Activated CD4-positive, alpha-beta T cell treated with anti-CD3 and anti-CD28 coated beads, Interleukin-2, amount 10 ng/mL, durations not matched to agents 7 days and 5 days (primary cell): ENCODE results near the gene EVA1C. TPM values are rescaled to one million over a fixed set of nuclear protein-coding genes. Genes with fewer than 3 reads are reported as not detected.

ENCODE experiments used
- CTCF ChIA-PET: fragments of 350-600 bp; sonication (Branson Sonifier 250); formaldehyde crosslinking; loops from one replicate; lab custom pipeline; 2021; ENCODE audit warnings: antibody characterized with exemption; lab: Charles Lee
- POLR2A ChIA-PET: fragments of 350-600 bp; sonication (Branson Sonifier 250); formaldehyde crosslinking; loops from one replicate; lab custom pipeline; 2021; ENCODE audit warnings: antibody characterized with exemption; lab: Charles Lee
- DNase-seq: peaks from one replicate; pipeline ENCODE4 v3.0.0-alpha.2; 2020
- H3K27ac Mint-ChIP-seq: one replicate; pipeline ENCODE4 v1.8.0; 2021; ENCODE audit warnings: mild to moderate bottlenecking, moderate library complexity, mixed read lengths
- H3K27me3 Mint-ChIP-seq: one replicate; pipeline ENCODE4 v1.8.0; 2021; ENCODE audit warnings: mixed read lengths
- H3K36me3 Mint-ChIP-seq: one replicate; pipeline ENCODE4 v1.8.0; 2021; ENCODE audit warnings: low read depth, mixed read lengths
- H3K4me1 Mint-ChIP-seq: one replicate; pipeline ENCODE4 v1.8.0; 2021; ENCODE audit warnings: mixed read lengths
- H3K4me3 Mint-ChIP-seq: one replicate; pipeline ENCODE4 v1.8.0; 2021; ENCODE audit warnings: mild to moderate bottlenecking, moderate library complexity, mixed read lengths
- H3K9me3 Mint-ChIP-seq: one replicate; pipeline ENCODE4 v1.8.0; 2021; ENCODE audit warnings: mixed read lengths
- total RNA-seq, 2 experiments: library from RNA; stranded (reverse); gene quantifications; one replicate each; pipeline ENCODE4 v1.2.3, GENCODE V29; 2021

The EVA1C gene
- total RNA-seq, 2 experiments from 2014 or later, result 4.8 to 5.4 TPM

- H3K4me1 Mint-ChIP-seq, result peaks cover 13% of the 10 kb centered on the region
- ChIA-PET POLR2A (no interaction called here), CTCF (interaction anchor here (0.6 to 1.1 kb wide), 2 partner anchors 26 to 61 kb away, joined by 3 to 4 read pairs; no protein-coding TSS in a partner anchor)
- H3K4me3 Mint-ChIP-seq, result no peak overlapping the region
- no peak for DNase-seq
- no peaks in the 10 kb centered on the region for H3K27me3 Mint-ChIP-seq
- H3K9me3 Mint-ChIP-seq, result no peaks in the 10 kb centered on the region
- H3K27ac Mint-ChIP-seq, result no peak overlapping the region
- H3K36me3 Mint-ChIP-seq, result peaks cover 2% of the 10 kb centered on the region
Observed at GRCh38 chr21:32475162-32475812, 62.8 kb downstream of the EVA1C start.

- Mint-ChIP-seq H3K36me3 (peaks cover 2% of the 10 kb centered on the region), H3K27me3 (no peaks in the 10 kb centered on the region), H3K4me1 (peaks cover 16% of the 10 kb centered on the region), H3K27ac (no peak overlapping the region), H3K9me3 (no peaks in the 10 kb centered on the region), H3K4me3 (no peak overlapping the region)
- CTCF ChIA-PET, result no interaction called here
- DNase-seq, result no peak
- POLR2A ChIA-PET, result no interaction called here
Observed at GRCh38 chr21:32476661-32477423, 64.3 kb downstream of the EVA1C start.

- Mint-ChIP-seq H3K36me3 (peaks cover 2% of the 10 kb centered on the region), H3K4me3 (no peak overlapping the region), H3K4me1 (peaks cover 16% of the 10 kb centered on the region), H3K27me3 (no peaks in the 10 kb centered on the region), H3K27ac (no peak overlapping the region), H3K9me3 (no peaks in the 10 kb centered on the region)
- CTCF ChIA-PET, result no interaction called here
- POLR2A ChIA-PET, result no interaction called here
- no peak for DNase-seq
Observed at GRCh38 chr21:32477424-32477745, 64.9 kb downstream of the EVA1C start.

- Mint-ChIP-seq H3K4me1 (peaks cover 14% of the 10 kb centered on the region), H3K9me3 (no peaks in the 10 kb centered on the region), H3K27me3 (no peaks in the 10 kb centered on the region), H3K27ac (no peak overlapping the region), H3K4me3 (no peak overlapping the region), H3K36me3 (peaks cover 2% of the 10 kb centered on the region)
- CTCF ChIA-PET, result interaction anchor here (0.6 kb wide), 1 partner anchor 99 kb away, joined by 3 read pairs; no protein-coding TSS in a partner anchor
- no peak for DNase-seq
- POLR2A ChIA-PET, result no interaction called here
Observed at GRCh38 chr21:32481875-32482408, 69.4 kb downstream of the EVA1C start.

- H3K36me3 Mint-ChIP-seq, result no peaks in the 10 kb centered on the region
- H3K4me1 Mint-ChIP-seq, result peaks cover 14% of the 10 kb centered on the region
- no peak for DNase-seq
- no peaks in the 10 kb centered on the region for H3K27me3 Mint-ChIP-seq
- no peak overlapping the region for H3K27ac Mint-ChIP-seq
- ChIA-PET CTCF (no interaction called here), POLR2A (no interaction called here)
- no peaks in the 10 kb centered on the region for H3K9me3 Mint-ChIP-seq
- no peak overlapping the region for H3K4me3 Mint-ChIP-seq
Observed at GRCh38 chr21:32482565-32483292, 70.2 kb downstream of the EVA1C start.

GRCh38 chr21:32483293-32483595 is 70.7 kb downstream of the EVA1C start:
- Mint-ChIP-seq H3K4me1 (peaks cover 14% of the 10 kb centered on the region), H3K4me3 (no peak overlapping the region), H3K36me3 (no peaks in the 10 kb centered on the region), H3K9me3 (no peaks in the 10 kb centered on the region), H3K27ac (no peak overlapping the region), H3K27me3 (no peaks in the 10 kb centered on the region)
- ChIA-PET POLR2A (no interaction called here), CTCF (no interaction called here)
- no peak for DNase-seq

GRCh38 chr21:32484706-32485380 is 72.3 kb downstream of the EVA1C start:
- H3K27ac Mint-ChIP-seq, result no peak overlapping the region
- H3K4me1 Mint-ChIP-seq, result peaks cover 3% of the 10 kb centered on the region
- H3K4me3 Mint-ChIP-seq, result no peak overlapping the region
- H3K9me3 Mint-ChIP-seq, result peaks cover 5% of the 10 kb centered on the region
- POLR2A ChIA-PET, result no interaction called here
- H3K27me3 Mint-ChIP-seq, result no peaks in the 10 kb centered on the region
- CTCF ChIA-PET, result interaction anchor here (1.2 kb wide), 1 partner anchor 11 kb away, joined by 3 read pairs; no protein-coding TSS in a partner anchor
- DNase-seq, result no peak
- H3K36me3 Mint-ChIP-seq, result peaks cover 4% of the 10 kb centered on the region

GRCh38 chr21:32492376-32492775 is 79.9 kb downstream of the EVA1C start:
- CTCF ChIA-PET, result no interaction called here
- Mint-ChIP-seq H3K4me1 (peaks cover 9% of the 10 kb centered on the region), H3K9me3 (peaks cover 5% of the 10 kb centered on the region), H3K27ac (no peak overlapping the region), H3K36me3 (peaks cover 8% of the 10 kb centered on the region), H3K4me3 (no peak overlapping the region), H3K27me3 (no peaks in the 10 kb centered on the region)
- POLR2A ChIA-PET, result no interaction called here
- no peak for DNase-seq

- no peak for DNase-seq
- Mint-ChIP-seq H3K27ac (no peak overlapping the region), H3K4me3 (no peak overlapping the region), H3K36me3 (peaks cover 2% of the 10 kb centered on the region), H3K4me1 (peaks cover 16% of the 10 kb centered on the region), H3K27me3 (no peaks in the 10 kb centered on the region), H3K9me3 (peaks cover 2% of the 10 kb centered on the region)
- ChIA-PET CTCF (no interaction called here), POLR2A (interaction anchor here (0.7 kb wide), 1 partner anchor 105 kb away, joined by 12 read pairs; no protein-coding TSS in a partner anchor)
Observed at GRCh38 chr21:32494934-32495709, 82.6 kb downstream of the EVA1C start.

- ChIA-PET CTCF (interaction anchor here (1.0 kb wide), 1 partner anchor 104 kb away, joined by 4 read pairs; no protein-coding TSS in a partner anchor), POLR2A (interaction anchor here (0.7 to 1.1 kb wide), 2 partner anchors 16 to 73 kb away, joined by 3 read pairs; no protein-coding TSS in a partner anchor)
- Mint-ChIP-seq H3K9me3 (peaks cover 2% of the 10 kb centered on the region), H3K4me3 (no peak overlapping the region), H3K27me3 (no peaks in the 10 kb centered on the region), H3K36me3 (no peaks in the 10 kb centered on the region), H3K27ac (no peak overlapping the region), H3K4me1 (peaks cover 11% of the 10 kb centered on the region)
- DNase-seq, result no peak
Observed at GRCh38 chr21:32496568-32496967, 84.1 kb downstream of the EVA1C start.

GRCh38 chr21:32499249-32500055 is 86.9 kb downstream of the EVA1C start:
- Mint-ChIP-seq H3K9me3 (peaks cover 2% of the 10 kb centered on the region), H3K27me3 (no peaks in the 10 kb centered on the region), H3K36me3 (no peaks in the 10 kb centered on the region), H3K27ac (no peak overlapping the region), H3K4me1 (peaks cover 7% of the 10 kb centered on the region), H3K4me3 (no peak overlapping the region)
- CTCF ChIA-PET, result no interaction called here
- no peak for DNase-seq
- POLR2A ChIA-PET, result no interaction called here
